ENCODE data around the gene ADRA2B.

ADRA2B gene

GRCh38 chr2:96115631-96116423, 544 bp downstream of the ADRA2B start:
- DNase-seq, result peak; percentile 3

GRCh38 chr2:96114903-96115581, 1.3 kb downstream of the ADRA2B start:
- peak; percentile 9 for DNase-seq

- no peak for DNase-seq
Measured at GRCh38 chr2:96114546-96114902, 1.8 kb downstream of the ADRA2B start.

- DNase-seq, result peak; percentile 6
Measured at GRCh38 chr2:96113951-96114350, 2.4 kb downstream of the ADRA2B start.

- DNase-seq, result peak; percentile 34
Measured at GRCh38 chr2:96113367-96113677, 3.0 kb downstream of the ADRA2B start.

GRCh38 chr2:96112501-96113366, 3.6 kb downstream of the ADRA2B start:
- DNase-seq, result peak; percentile 11

GRCh38 chr2:96111823-96112500, 4.4 kb downstream of the ADRA2B start:
- DNase-seq, result peak; percentile 18

GRCh38 chr2:96111257-96111640, 5.1 kb downstream of the ADRA2B start:
- peak; percentile 4 for DNase-seq

GRCh38 chr2:96110621-96111256, 5.6 kb downstream of the ADRA2B start:
- DNase-seq, result peak; percentile 9

GRCh38 chr2:96109931-96110511, 6.3 kb downstream of the ADRA2B start:
- DNase-seq, result no peak

- DNase-seq, result no peak
Measured at GRCh38 chr2:96109361-96109680, 7.0 kb downstream of the ADRA2B start.

- DNase-seq, result no peak
Measured at GRCh38 chr2:96108541-96109360, 7.6 kb downstream of the ADRA2B start.

- no peak for DNase-seq
Measured at GRCh38 chr2:96108151-96108540, 8.2 kb downstream of the ADRA2B start.

GRCh38 chr2:96107708-96108065, 8.7 kb downstream of the ADRA2B start:
- no peak for DNase-seq

- DNase-seq, result no peak
Measured at GRCh38 chr2:96106991-96107707, 9.2 kb downstream of the ADRA2B start.

GRCh38 chr2:96105994-96106715, 10.2 kb downstream of the ADRA2B start:
- DNase-seq, result no peak

- DNase-seq, result no peak
Measured at GRCh38 chr2:96105152-96105915, 11.0 kb downstream of the ADRA2B start.

GRCh38 chr2:96104487-96104861, 11.9 kb downstream of the ADRA2B start:
- no peak for DNase-seq

- DNase-seq, result no peak
Measured at GRCh38 chr2:96103761-96104486, 12.4 kb downstream of the ADRA2B start.

All from CD4-positive, alpha-beta T cell treated with Interleukin-21 for 1 hour (primary cell).